Renal cortical epithelial cell (primary cell): Measurements from ENCODE around the gene FANK1. TPM values are rescaled to one million over a fixed set of nuclear protein-coding genes. Genes with fewer than 3 reads are reported as not detected.

Experiments
- DNase-seq: peaks from one replicate; pipeline ENCODE4 v3.0.0-alpha.2; 2011; ENCODE audit warnings: low read depth
- total RNA-seq: library from RNA; depleted of rRNA; stranded (reverse); fragments of >200 nt; gene quantifications from 2 replicates; pipeline ENCODE4 v1.2.3, GENCODE V29; 2014

Gene FANK1
- total RNA-seq, 1 donor from 2014 or later = 26.4 TPM

GRCh38 chr10:125985557-125986240 is 89.3 kb downstream of the FANK1 start:
- no peak for DNase-seq

GRCh38 chr10:125989791-125990190 is 93.4 kb downstream of the FANK1 start:
- no peak for DNase-seq

- no peak for DNase-seq
Observed at GRCh38 chr10:125990974-125991373, 94.6 kb downstream of the FANK1 start.

- peak; percentile 83 for DNase-seq
Observed at GRCh38 chr10:125991392-125991791, 95.0 kb downstream of the FANK1 start.

- DNase-seq = no peak
Observed at GRCh38 chr10:125992254-125992653, 95.9 kb downstream of the FANK1 start.

GRCh38 chr10:125994601-125995000 is 98.2 kb downstream of the FANK1 start:
- DNase-seq = no peak

- no peak for DNase-seq
Observed at GRCh38 chr10:125995726-125996304, 99.5 kb downstream of the FANK1 start.

- no peak for DNase-seq
Observed at GRCh38 chr10:125997586-125997985, 101.2 kb downstream of the FANK1 start.

GRCh38 chr10:125999694-126000093 is 103.3 kb downstream of the FANK1 start:
- no peak for DNase-seq

GRCh38 chr10:126001576-126001975 is 105.2 kb downstream of the FANK1 start:
- DNase-seq = no peak

GRCh38 chr10:126004752-126005151 is 108.4 kb downstream of the FANK1 start:
- DNase-seq = no peak

GRCh38 chr10:126006264-126006663 is 109.9 kb downstream of the FANK1 start:
- no peak for DNase-seq

GRCh38 chr10:126006906-126007305 is 110.5 kb downstream of the FANK1 start:
- no peak for DNase-seq

- DNase-seq = no peak
Observed at GRCh38 chr10:126009650-126010049, 113.3 kb downstream of the FANK1 start.

GRCh38 chr10:126011995-126012394 is 115.6 kb downstream of the FANK1 start:
- DNase-seq = no peak

GRCh38 chr10:126012485-126012884 is 116.1 kb downstream of the FANK1 start:
- DNase-seq = peak; percentile 61

- peak; percentile 90 for DNase-seq
Observed at GRCh38 chr10:126013489-126014281, 117.3 kb downstream of the FANK1 start.

GRCh38 chr10:126014309-126014708 is 117.9 kb downstream of the FANK1 start:
- peak; percentile 92 for DNase-seq

- DNase-seq = peak; percentile 19
Observed at GRCh38 chr10:126015413-126015812, 119.0 kb downstream of the FANK1 start.

- peak; percentile 94 for DNase-seq
Observed at GRCh38 chr10:126016156-126016805, 119.9 kb downstream of the FANK1 start.

- peak; percentile 47 for DNase-seq
Observed at GRCh38 chr10:126016882-126017281, 120.5 kb downstream of the FANK1 start.

- DNase-seq = peak; percentile 96
Observed at GRCh38 chr10:126017961-126018560, 121.7 kb downstream of the FANK1 start.
